ENCODE results near the gene GRXCR2. TPM values are rescaled to one million over a fixed set of nuclear protein-coding genes. Genes with fewer than 3 reads are reported as not detected.

Gene GRXCR2
- total and polyA plus RNA-seq, 2 of the 13 experiments (the other 11 are each of a cell fraction or from before 2014, with no cell fraction given) = not detected

GRCh38 chr5:145834917-145835847 is 37.6 kb downstream of the GRXCR2 start, which contains the start of gene PRELID2 (continued):
- peak; percentile 22 for TF ChIP-seq SKI (IDR thresholded peaks at IDR 0.05; ENCODE audit: partially characterized antibody)
- 0 out of 2 replicates have a peak, but pooled peaks have one; percentile 37 for TF ChIP-seq E2F1 (CRISPR knock-in tag; IDR thresholded peaks at IDR 0.05)
- no peak for TF ChIP-seq MAFF (IDR thresholded peaks at IDR 0.05; ENCODE audit: low read depth, low read length)
- TF ChIP-seq KMT2B (CRISPR knock-in tag; IDR thresholded peaks at IDR 0.05) = peak; percentile 81
- TF ChIP-seq FOXA3 (CRISPR knock-in tag; IDR thresholded peaks at IDR 0.05) = peak; percentile 34
- TF ChIP-seq MED13 (CRISPR knock-in tag; IDR thresholded peaks at IDR 0.05) = peak; percentile 38; the same call in 1 of the 2 replicates
- TF ChIP-seq PBX3 (CRISPR knock-in tag; IDR thresholded peaks at IDR 0.05; ENCODE audit: borderline replicate concordance) = no peak
- no peak for TF ChIP-seq ZNF83 (CRISPR knock-in tag; IDR thresholded peaks at IDR 0.05; ENCODE audit: borderline replicate concordance)
- TF ChIP-seq ZNF747 (CRISPR knock-in tag; IDR thresholded peaks at IDR 0.05; ENCODE audit: borderline replicate concordance) = peak; percentile 84
- TF ChIP-seq ZNF691 (CRISPR knock-in tag; IDR thresholded peaks at IDR 0.05; ENCODE audit: borderline replicate concordance, low read depth) = no peak
- TF ChIP-seq REPIN1 (CRISPR knock-in tag; IDR thresholded peaks at IDR 0.05; ENCODE audit: borderline replicate concordance, low read depth) = peak; percentile 91; the same call in 1 of the 2 replicates
- no peak for TF ChIP-seq STAT5B (CRISPR knock-in tag; IDR thresholded peaks at IDR 0.05)
- TF ChIP-seq ZFAT (CRISPR knock-in tag; conservative IDR thresholded peaks at IDR 0.05) = 0 out of 2 replicates have a peak, but pooled peaks have one; percentile 49
- TF ChIP-seq RAD51 (IDR thresholded peaks at IDR 0.05; ENCODE audit: borderline replicate concordance) = no peak
- TF ChIP-seq ZNF296 (CRISPR knock-in tag; conservative IDR thresholded peaks at IDR 0.05) = no peak
- 0 out of 2 replicates have a peak, but pooled peaks have one; percentile 83 for TF ChIP-seq ZNF737 (CRISPR knock-in tag; IDR thresholded peaks at IDR 0.05; ENCODE audit: borderline replicate concordance)
- TF ChIP-seq ZNF644 (CRISPR knock-in tag; IDR thresholded peaks at IDR 0.05; ENCODE audit: low read depth) = 0 out of 2 replicates have a peak, but pooled peaks have one; percentile 18
- peak; percentile 80 for TF ChIP-seq KDM5B (CRISPR knock-in tag; IDR thresholded peaks at IDR 0.05; ENCODE audit: borderline replicate concordance)
- TF ChIP-seq ZNF256 (CRISPR knock-in tag; conservative IDR thresholded peaks at IDR 0.05) = 0 out of 2 replicates have a peak, but pooled peaks have one; percentile 18
- TF ChIP-seq ZNF598 (CRISPR knock-in tag; IDR thresholded peaks at IDR 0.05; ENCODE audit: borderline replicate concordance) = peak; percentile 69; the same call in 1 of the 2 replicates
- TF ChIP-seq HNRNPUL1 (IDR thresholded peaks at IDR 0.05; ENCODE audit: low read depth, low read length) = peak; percentile 76; the same call in 1 of the 2 replicates
- 0 out of 2 replicates have a peak, but pooled peaks have one; percentile 20 for TF ChIP-seq ZMYM2 (CRISPR knock-in tag; IDR thresholded peaks at IDR 0.05)
- peak; percentile 90 for TF ChIP-seq MYPOP (CRISPR knock-in tag; IDR thresholded peaks at IDR 0.05)
